Right lobe of liver (tissue), 4 donors: ENCODE measurements around the gene FIS1.

Experiments used
- CTCF ChIP-seq, 4 donors: fragments of 200-600 bp in 3 of 4; fragments of 450-650 bp in 1 of 4; IDR thresholded peaks; one replicate each; pipeline versions ENCODE4 v1.5.1 to v1.8.0; 2016 to 2022; ENCODE audit warnings: antibody characterized with exemption in 4 of 4, mild to moderate bottlenecking in 2 of 4
- POLR2A ChIP-seq: fragments of 450-650 bp; IDR thresholded peaks from one replicate; pipeline ENCODE4 v1.6.1; 2017; ENCODE audit warnings: antibody characterized with exemption, mild to moderate bottlenecking
- donor health status: DM: no; HTN: no; CAD: no.
- donor health status: DM: no; HTN: no; CAD: no.
- donor health status: DM: no; HTN: yes; CAD: no.

GRCh38 chr7:101232141-101232850 lies 12.6 kb downstream of the FIS1 start:
- TF ChIP-seq CTCF (IDR thresholded peaks at IDR 0.05) (no peak), POLR2A (no peak)
